ENCODE results near the gene APOBEC3B.

- TF ChIP-seq JUNB (CRISPR knock-in tag; conservative IDR thresholded peaks at IDR 0.05) (no peak), FOSL1 (tag; conservative IDR thresholded peaks at IDR 0.05) (no peak)
Observed at GRCh38 chr22:38987171-38987895, 5.2 kb downstream of the APOBEC3B start.

Measured in K562 (cell line).